ENCODE data around the gene NCS1. TPM values are rescaled to one million over a fixed set of nuclear protein-coding genes. Genes with fewer than 3 reads are reported as not detected.

NCS1 gene
- total and polyA plus RNA-seq, 9 of the 15 experiments (the other 6 are each of a cell fraction or from before 2014, with no cell fraction given): 0.28 to 27.0 (median 9.6) TPM

DNA sequence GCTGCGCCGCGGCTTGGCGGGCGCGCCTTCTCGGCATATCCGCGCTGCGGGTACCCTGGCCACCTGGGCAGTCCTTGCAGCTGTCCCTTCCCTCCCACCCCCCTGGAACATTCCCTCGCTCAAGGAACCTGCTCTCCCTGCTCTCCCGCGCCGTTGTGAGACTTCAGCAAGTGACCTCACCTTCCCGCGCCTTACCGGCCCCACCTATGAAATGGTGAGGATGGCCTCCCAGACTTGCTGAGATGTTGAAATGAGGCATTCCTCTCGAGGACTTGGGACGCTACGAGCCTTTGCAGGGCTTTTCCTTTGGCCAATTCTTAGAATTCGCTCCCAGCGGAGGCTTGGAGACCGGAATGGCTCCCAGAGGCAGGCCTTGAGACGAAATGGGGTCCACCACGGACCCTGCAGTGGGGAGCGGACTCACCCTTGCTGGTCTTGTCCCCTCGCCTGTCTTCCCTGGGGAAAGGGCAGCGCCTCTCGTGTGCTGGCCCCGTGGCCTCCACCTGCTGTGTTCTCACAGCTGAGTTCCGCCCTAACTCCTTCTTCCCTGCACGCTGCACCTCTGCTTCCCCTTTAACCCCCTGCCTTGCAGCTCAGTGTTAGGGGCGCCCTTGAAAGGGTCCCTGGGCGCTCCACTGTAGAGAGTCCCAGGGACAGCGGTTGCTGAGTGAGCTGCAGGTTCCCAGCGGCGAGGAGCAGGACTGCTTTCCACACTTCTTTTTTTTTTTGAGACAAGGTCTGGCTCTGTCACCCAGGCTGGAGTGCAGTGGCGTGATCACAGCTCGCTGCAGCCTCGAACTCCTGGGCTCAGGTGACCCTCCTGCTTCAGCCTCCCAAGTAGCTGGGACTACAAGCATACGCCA lies 94.3 kb downstream of the NCS1 start:
- Histone ChIP-seq H3K4me1 (replicated peaks in 1 of 2; ENCODE audit: control insufficient read depth in 2 of 2, insufficient read depth in 2 of 2, low read length in 2 of 2) (peaks cover 0 to 15% of the 10 kb centered on the region in 2 experiments; a peak in 2 of 5 replicates), H3K4me2 (ENCODE audit: insufficient read depth, low read length) (no peak overlapping the region), H3K27me3 (ENCODE audit: control insufficient read depth in 2 of 2, insufficient read depth in 2 of 2, low read length in 2 of 2) (peaks cover 57 to 84% of the 10 kb centered on the region in 2 experiments; a peak in 4 of 5 replicates), H4K20me1 (replicated peaks; ENCODE audit: control insufficient read depth, insufficient read depth, low read length) (peaks cover 2% of the 10 kb centered on the region), H2AFZ (ENCODE audit: low read depth, low read length) (no peak overlapping the region), H3K79me2 (ENCODE audit: control insufficient read depth, insufficient read depth, low read length) (no peaks in the 10 kb centered on the region), H3K36me3 (ENCODE audit: control insufficient read depth, insufficient read depth, low read length) (no peaks in the 10 kb centered on the region), H3K9me1 (ENCODE audit: control insufficient read depth, insufficient read depth, low read length) (no peaks in the 10 kb centered on the region), H3K9me3 (replicated peaks; ENCODE audit: control insufficient read depth, insufficient read depth, low read depth, low read length) (no peaks in the 10 kb centered on the region), H3K4me3 (no peak overlapping the region), H3K9ac (ENCODE audit: insufficient read depth in 1 of 2, low read depth in 2 of 2, low read length in 2 of 2) (no peak overlapping the region), H3K27ac (ENCODE audit: extremely low read depth, low read depth, low read length) (no peak overlapping the region)
- BruUV-seq (replicated peaks): no TSS peak
- in situ Hi-C loops (cut with MboI) (no loop called here), intact Hi-C loops (cut with micrococcal nuclease) (no loop called here)
- CTCF ChIA-PET (ENCODE audit: low intra/inter-chr PET ratio): no interaction called here
- no peak for DNase-seq (ENCODE audit: extremely low read depth in 1 of 4, low spot score in 3 of 4)
- ATAC-seq: no peak; the same call in 2 of the 3 replicates
- WGBS (ENCODE audit: insufficient coverage, low coverage, missing lambda C conversion rate): 24% methylated on average over 30 of the region's 41 CpGs
- FAIRE-seq: no peak
- POLR2A ChIA-PET: interaction anchor here (0.6 to 1.0 kb wide), 2 partner anchors 10 to 215 kb away, joined by 3 read pairs; no protein-coding TSS in a partner anchor
- TF ChIP-seq, protein P1, sequence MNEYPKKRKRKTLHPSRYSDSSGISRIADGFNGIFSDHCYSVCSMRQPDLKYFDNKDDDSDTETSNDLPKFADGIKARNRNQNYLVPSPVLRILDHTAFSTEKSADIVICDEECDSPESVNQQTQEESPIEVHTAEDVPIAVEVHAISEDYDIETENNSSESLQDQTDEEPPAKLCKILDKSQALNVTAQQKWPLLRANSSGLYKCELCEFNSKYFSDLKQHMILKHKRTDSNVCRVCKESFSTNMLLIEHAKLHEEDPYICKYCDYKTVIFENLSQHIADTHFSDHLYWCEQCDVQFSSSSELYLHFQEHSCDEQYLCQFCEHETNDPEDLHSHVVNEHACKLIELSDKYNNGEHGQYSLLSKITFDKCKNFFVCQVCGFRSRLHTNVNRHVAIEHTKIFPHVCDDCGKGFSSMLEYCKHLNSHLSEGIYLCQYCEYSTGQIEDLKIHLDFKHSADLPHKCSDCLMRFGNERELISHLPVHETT (CRISPR knock-in tag; conservative IDR thresholded peaks at IDR 0.05 in 1 of 2, IDR thresholded peaks at IDR 0.05 in 1 of 2): no peak
- no peak for TF ChIP-seq CCNT2 (IDR thresholded peaks at IDR 0.05; ENCODE audit: borderline replicate concordance, extremely low read depth, insufficient read length, low read depth, low read length)
- TF ChIP-seq, protein P2, sequence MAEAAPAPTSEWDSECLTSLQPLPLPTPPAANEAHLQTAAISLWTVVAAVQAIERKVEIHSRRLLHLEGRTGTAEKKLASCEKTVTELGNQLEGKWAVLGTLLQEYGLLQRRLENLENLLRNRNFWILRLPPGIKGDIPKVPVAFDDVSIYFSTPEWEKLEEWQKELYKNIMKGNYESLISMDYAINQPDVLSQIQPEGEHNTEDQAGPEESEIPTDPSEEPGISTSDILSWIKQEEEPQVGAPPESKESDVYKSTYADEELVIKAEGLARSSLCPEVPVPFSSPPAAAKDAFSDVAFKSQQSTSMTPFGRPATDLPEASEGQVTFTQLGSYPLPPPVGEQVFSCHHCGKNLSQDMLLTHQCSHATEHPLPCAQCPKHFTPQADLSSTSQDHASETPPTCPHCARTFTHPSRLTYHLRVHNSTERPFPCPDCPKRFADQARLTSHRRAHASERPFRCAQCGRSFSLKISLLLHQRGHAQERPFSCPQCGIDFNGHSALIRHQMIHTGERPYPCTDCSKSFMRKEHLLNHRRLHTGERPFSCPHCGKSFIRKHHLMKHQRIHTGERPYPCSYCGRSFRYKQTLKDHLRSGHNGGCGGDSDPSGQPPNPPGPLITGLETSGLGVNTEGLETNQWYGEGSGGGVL (CRISPR knock-in tag; IDR thresholded peaks at IDR 0.05): no peak
- TF ChIP-seq, protein P3, sequence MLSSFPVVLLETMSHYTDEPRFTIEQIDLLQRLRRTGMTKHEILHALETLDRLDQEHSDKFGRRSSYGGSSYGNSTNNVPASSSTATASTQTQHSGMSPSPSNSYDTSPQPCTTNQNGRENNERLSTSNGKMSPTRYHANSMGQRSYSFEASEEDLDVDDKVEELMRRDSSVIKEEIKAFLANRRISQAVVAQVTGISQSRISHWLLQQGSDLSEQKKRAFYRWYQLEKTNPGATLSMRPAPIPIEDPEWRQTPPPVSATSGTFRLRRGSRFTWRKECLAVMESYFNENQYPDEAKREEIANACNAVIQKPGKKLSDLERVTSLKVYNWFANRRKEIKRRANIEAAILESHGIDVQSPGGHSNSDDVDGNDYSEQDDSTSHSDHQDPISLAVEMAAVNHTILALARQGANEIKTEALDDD (IDR thresholded peaks at IDR 0.05): no peak
- no peak for TF ChIP-seq OTX1 (CRISPR knock-in tag; IDR thresholded peaks at IDR 0.05)
- TF ChIP-seq HEY1 (CRISPR knock-in tag; IDR thresholded peaks at IDR 0.05; ENCODE audit: borderline replicate concordance): no peak
- no peak for TF ChIP-seq L3MBTL2 (IDR thresholded peaks at IDR 0.05)
- TF ChIP-seq, protein P4, sequence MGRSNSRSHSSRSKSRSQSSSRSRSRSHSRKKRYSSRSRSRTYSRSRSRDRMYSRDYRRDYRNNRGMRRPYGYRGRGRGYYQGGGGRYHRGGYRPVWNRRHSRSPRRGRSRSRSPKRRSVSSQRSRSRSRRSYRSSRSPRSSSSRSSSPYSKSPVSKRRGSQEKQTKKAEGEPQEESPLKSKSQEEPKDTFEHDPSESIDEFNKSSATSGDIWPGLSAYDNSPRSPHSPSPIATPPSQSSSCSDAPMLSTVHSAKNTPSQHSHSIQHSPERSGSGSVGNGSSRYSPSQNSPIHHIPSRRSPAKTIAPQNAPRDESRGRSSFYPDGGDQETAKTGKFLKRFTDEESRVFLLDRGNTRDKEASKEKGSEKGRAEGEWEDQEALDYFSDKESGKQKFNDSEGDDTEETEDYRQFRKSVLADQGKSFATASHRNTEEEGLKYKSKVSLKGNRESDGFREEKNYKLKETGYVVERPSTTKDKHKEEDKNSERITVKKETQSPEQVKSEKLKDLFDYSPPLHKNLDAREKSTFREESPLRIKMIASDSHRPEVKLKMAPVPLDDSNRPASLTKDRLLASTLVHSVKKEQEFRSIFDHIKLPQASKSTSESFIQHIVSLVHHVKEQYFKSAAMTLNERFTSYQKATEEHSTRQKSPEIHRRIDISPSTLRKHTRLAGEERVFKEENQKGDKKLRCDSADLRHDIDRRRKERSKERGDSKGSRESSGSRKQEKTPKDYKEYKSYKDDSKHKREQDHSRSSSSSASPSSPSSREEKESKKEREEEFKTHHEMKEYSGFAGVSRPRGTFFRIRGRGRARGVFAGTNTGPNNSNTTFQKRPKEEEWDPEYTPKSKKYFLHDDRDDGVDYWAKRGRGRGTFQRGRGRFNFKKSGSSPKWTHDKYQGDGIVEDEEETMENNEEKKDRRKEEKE (IDR thresholded peaks at IDR 0.05; ENCODE audit: borderline replicate concordance in 1 of 2, control insufficient read depth in 1 of 2, low read depth in 2 of 2, low read length in 1 of 2): no peak
- TF ChIP-seq, protein P5, sequence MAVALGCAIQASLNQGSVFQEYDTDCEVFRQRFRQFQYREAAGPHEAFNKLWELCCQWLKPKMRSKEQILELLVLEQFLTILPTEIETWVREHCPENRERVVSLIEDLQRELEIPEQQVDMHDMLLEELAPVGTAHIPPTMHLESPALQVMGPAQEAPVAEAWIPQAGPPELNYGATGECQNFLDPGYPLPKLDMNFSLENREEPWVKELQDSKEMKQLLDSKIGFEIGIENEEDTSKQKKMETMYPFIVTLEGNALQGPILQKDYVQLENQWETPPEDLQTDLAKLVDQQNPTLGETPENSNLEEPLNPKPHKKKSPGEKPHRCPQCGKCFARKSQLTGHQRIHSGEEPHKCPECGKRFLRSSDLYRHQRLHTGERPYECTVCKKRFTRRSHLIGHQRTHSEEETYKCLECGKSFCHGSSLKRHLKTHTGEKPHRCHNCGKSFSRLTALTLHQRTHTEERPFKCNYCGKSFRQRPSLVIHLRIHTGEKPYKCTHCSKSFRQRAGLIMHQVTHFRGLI (CRISPR knock-in tag; IDR thresholded peaks at IDR 0.05): no peak
- TF ChIP-seq ZNF140 (CRISPR knock-in tag; IDR thresholded peaks at IDR 0.05): no peak

All from K562 (cell line).